DND-41 (cell line): ENCODE results near the gene ANKLE2.

ENCODE experiments used
- EZH2 ChIP-seq: IDR thresholded peaks from 3 replicates; pipeline ENCODE4 v1.6.1; 2012; ENCODE audit warnings: borderline replicate concordance, low read depth, mild to moderate bottlenecking, moderate library complexity, low read length, inconsistent platforms; ENCODE audit not compliant: severe bottlenecking
- TF ChIP-seq, protein P1 (sequence below): IDR thresholded peaks from 2 replicates; pipeline ENCODE4 v1.5.1; 2012; ENCODE audit warnings: borderline replicate concordance, low read length, moderate library complexity, mild to moderate bottlenecking; ENCODE audit not compliant: poor library complexity, severe bottlenecking; ENCODE audit errors: extremely low read depth

DNA sequence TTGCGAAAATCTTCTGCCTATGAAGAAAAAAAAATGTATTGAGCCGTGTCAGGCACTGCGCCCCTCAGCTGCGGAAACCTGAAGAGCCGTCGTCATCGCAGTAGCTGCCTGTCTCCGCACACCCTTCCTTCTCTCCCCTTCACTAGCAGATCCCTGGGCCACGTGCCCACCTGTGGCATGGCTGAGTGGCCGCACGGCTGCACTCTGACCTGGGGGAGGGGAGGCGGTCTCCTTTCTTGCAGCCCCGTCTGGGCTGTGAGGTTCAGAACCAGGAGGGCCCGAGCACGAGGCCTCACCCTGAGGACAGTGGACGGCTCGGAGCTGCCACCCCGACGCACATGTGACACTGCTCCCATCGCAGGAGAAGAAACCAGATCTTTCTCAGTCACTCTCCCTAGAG is 26.1 kb downstream of the ANKLE2 start:
- no peak for TF ChIP-seq EZH2
- TF ChIP-seq, protein P1, sequence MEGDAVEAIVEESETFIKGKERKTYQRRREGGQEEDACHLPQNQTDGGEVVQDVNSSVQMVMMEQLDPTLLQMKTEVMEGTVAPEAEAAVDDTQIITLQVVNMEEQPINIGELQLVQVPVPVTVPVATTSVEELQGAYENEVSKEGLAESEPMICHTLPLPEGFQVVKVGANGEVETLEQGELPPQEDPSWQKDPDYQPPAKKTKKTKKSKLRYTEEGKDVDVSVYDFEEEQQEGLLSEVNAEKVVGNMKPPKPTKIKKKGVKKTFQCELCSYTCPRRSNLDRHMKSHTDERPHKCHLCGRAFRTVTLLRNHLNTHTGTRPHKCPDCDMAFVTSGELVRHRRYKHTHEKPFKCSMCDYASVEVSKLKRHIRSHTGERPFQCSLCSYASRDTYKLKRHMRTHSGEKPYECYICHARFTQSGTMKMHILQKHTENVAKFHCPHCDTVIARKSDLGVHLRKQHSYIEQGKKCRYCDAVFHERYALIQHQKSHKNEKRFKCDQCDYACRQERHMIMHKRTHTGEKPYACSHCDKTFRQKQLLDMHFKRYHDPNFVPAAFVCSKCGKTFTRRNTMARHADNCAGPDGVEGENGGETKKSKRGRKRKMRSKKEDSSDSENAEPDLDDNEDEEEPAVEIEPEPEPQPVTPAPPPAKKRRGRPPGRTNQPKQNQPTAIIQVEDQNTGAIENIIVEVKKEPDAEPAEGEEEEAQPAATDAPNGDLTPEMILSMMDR: no peak
